HEK293T (cell line): ENCODE data around the gene KAT2A.

Experiments used
- CTCF ChIA-PET: fragments of 350-600 bp; formaldehyde crosslinking; extraction: SDS; loops from one replicate; lab custom pipeline; 2021; ENCODE audit warnings: antibody characterized with exemption, inconsistent platforms; lab: Yijun Ruan, JAX
- POLR2A ChIA-PET: fragments of 350-600 bp; formaldehyde crosslinking; extraction: SDS; loops from one replicate; lab custom pipeline; 2020; ENCODE audit warnings: antibody characterized with exemption, inconsistent platforms; lab: Yijun Ruan, JAX
- DNase-seq: peaks from one replicate; pipeline ENCODE4 v3.0.0; 2012; ENCODE audit warnings: mixed read lengths; ENCODE audit errors: extremely low spot score
- ARNT ChIP-seq: fragments of 450-650 bp; IDR thresholded peaks from 2 replicates; pipeline ENCODE4 v1.6.1; 2017; ENCODE audit warnings: mild to moderate bottlenecking
- BHLHE40 ChIP-seq: fragments of 450-650 bp; IDR thresholded peaks from 2 replicates; pipeline ENCODE4 v1.6.1; 2016; ENCODE audit warnings: mild to moderate bottlenecking, moderate library complexity, borderline replicate concordance
- CTBP1 ChIP-seq: fragments of 450-650 bp; IDR thresholded peaks from 2 replicates; pipeline ENCODE4 v1.6.1; 2016; ENCODE audit warnings: borderline replicate concordance
- ELF4 ChIP-seq: fragments of 450-650 bp; IDR thresholded peaks from 2 replicates; pipeline ENCODE4 v1.6.1; 2017; ENCODE audit warnings: antibody characterized with exemption
- FOXA1 ChIP-seq: fragments of 450-650 bp; IDR thresholded peaks from 2 replicates; pipeline ENCODE4 v1.6.1; 2016; ENCODE audit warnings: mild to moderate bottlenecking
- FOXK2 ChIP-seq: fragments of 450-650 bp; IDR thresholded peaks from 2 replicates; pipeline ENCODE4 v1.6.1; 2016; ENCODE audit warnings: mild to moderate bottlenecking
- FOXM1 ChIP-seq: fragments of 450-650 bp; IDR thresholded peaks from 2 replicates; pipeline ENCODE4 v1.6.1; 2017; ENCODE audit warnings: mild to moderate bottlenecking, borderline replicate concordance
- HDGF ChIP-seq: fragments of 450-650 bp; IDR thresholded peaks from 2 replicates; pipeline ENCODE4 v1.6.1; 2017; ENCODE audit warnings: antibody characterized with exemption, borderline replicate concordance
- L3MBTL2 ChIP-seq: fragments of 450-650 bp; conservative IDR thresholded peaks from 2 replicates; pipeline ENCODE4 v1.6.1; 2016; ENCODE audit warnings: mild to moderate bottlenecking
- LEF1 ChIP-seq: fragments of 450-650 bp; IDR thresholded peaks from 2 replicates; pipeline ENCODE4 v1.6.1; 2017; ENCODE audit warnings: mild to moderate bottlenecking, borderline replicate concordance
- NFRKB ChIP-seq: fragments of 450-650 bp; IDR thresholded peaks from 2 replicates; pipeline ENCODE4 v1.6.1; 2016; ENCODE audit warnings: mild to moderate bottlenecking, moderate library complexity
- PKNOX1 ChIP-seq: fragments of 450-650 bp; IDR thresholded peaks from 2 replicates; pipeline ENCODE4 v1.6.1; 2016
- SP1 ChIP-seq: fragments of 450-650 bp; IDR thresholded peaks from 2 replicates; pipeline ENCODE4 v1.6.1; 2017
- SUZ12 ChIP-seq: fragments of 450-650 bp; IDR thresholded peaks from 2 replicates; pipeline ENCODE4 v1.6.1; 2016; ENCODE audit warnings: mild to moderate bottlenecking
- TARDBP ChIP-seq: fragments of 450-650 bp; IDR thresholded peaks from 2 replicates; pipeline ENCODE4 v1.6.1; 2016
- ZNF384 ChIP-seq: fragments of 450-650 bp; IDR thresholded peaks from 2 replicates; pipeline ENCODE4 v1.6.1; 2016

Gene KAT2A

GRCh38 chr17:42124256-42124655, 3.1 kb upstream of the KAT2A start:
- no peak for DNase-seq
- TF ChIP-seq FOXA1 (no peak), LEF1 (no peak)
- POLR2A ChIA-PET, result no interaction called here
- CTCF ChIA-PET, result interaction anchor here (0.6 kb wide), 1 partner anchor 61 kb away, joined by 4 read pairs; the partner anchor contains the start of gene HCRT

GRCh38 chr17:42122371-42123303, 1.5 kb upstream of the KAT2A start, which contains the start of gene HSPB9:
Gene HSPB9 (plus strand): TSS chr17:42122804. CDS start chr17:42122851, 47 bp downstream.
- ChIA-PET CTCF (no interaction called here), POLR2A (interaction anchor here (1.2 to 3.0 kb wide), 3 partner anchors 8 to 105 kb away, joined by 5 to 26 read pairs (median 25); partner anchors contain the start of genes DHX58 and DNAJC7)
- no peak for DNase-seq
- no peak for TF ChIP-seq TARDBP
- TF ChIP-seq PKNOX1, result no peak
- TF ChIP-seq CTBP1, result no peak
- TF ChIP-seq FOXK2, result no peak
- no peak for TF ChIP-seq HDGF
- no peak for TF ChIP-seq ELF4
- TF ChIP-seq FOXM1, result no peak
- TF ChIP-seq ZNF384, result no peak
- no peak for TF ChIP-seq LEF1
- TF ChIP-seq L3MBTL2, result no peak
- TF ChIP-seq SUZ12, result no peak
- TF ChIP-seq BHLHE40, result no peak
- TF ChIP-seq FOXA1, result no peak
- no peak for TF ChIP-seq SP1
- TF ChIP-seq ARNT, result no peak
- no peak for TF ChIP-seq NFRKB

- ChIA-PET CTCF (interaction anchor here (0.5 to 0.8 kb wide), 2 partner anchors 19 to 157 kb away, joined by 3 read pairs; no protein-coding TSS in a partner anchor), POLR2A (interaction anchor here (0.6 to 3.1 kb wide), 30 partner anchors 9 to 269 kb away, joined by 3 to 33 read pairs (median 4); partner anchors contain the start of genes ACLY, CNP, DHX58 and DNAJC7)
- no peak for TF ChIP-seq FOXA1
- TF ChIP-seq L3MBTL2, result no peak
- TF ChIP-seq SUZ12, result no peak
- TF ChIP-seq LEF1, result no peak
- TF ChIP-seq ELF4, result no peak
- TF ChIP-seq ZNF384, result no peak
- TF ChIP-seq TARDBP, result no peak
- no peak for TF ChIP-seq BHLHE40
- no peak for TF ChIP-seq PKNOX1
- no peak for TF ChIP-seq HDGF
- no peak for TF ChIP-seq FOXK2
- TF ChIP-seq SP1, result no peak
- no peak for TF ChIP-seq NFRKB
- no peak for TF ChIP-seq ARNT
- TF ChIP-seq FOXM1, result no peak
- TF ChIP-seq CTBP1, result no peak
Measured at GRCh38 chr17:42120161-42120769, 902 bp downstream of the KAT2A start.

GRCh38 chr17:42119301-42119700, 1.9 kb downstream of the KAT2A start:
- CTCF ChIA-PET, result interaction anchor here (0.9 to 1.6 kb wide), 2 partner anchors 78 to 94 kb away, joined by 3 read pairs; no protein-coding TSS in a partner anchor
- DNase-seq, result no peak
- POLR2A ChIA-PET, result interaction anchor here (1.3 to 3.1 kb wide), 8 partner anchors 8 to 159 kb away, joined by 3 to 33 read pairs (median 10); partner anchors contain the start of genes CNP, DHX58, DNAJC7 and NKIRAS2
- TF ChIP-seq LEF1 (no peak), TARDBP (no peak), L3MBTL2 (no peak)

More at GRCh38 chr17:42120161-42120769, 902 bp downstream of the KAT2A start:
- no peak for DNase-seq

GRCh38 chr17:42118545-42118944, 2.6 kb downstream of the KAT2A start:
- peak; percentile 45 for DNase-seq
- POLR2A ChIA-PET, result interaction anchor here (1.3 to 3.1 kb wide), 4 partner anchors 99 to 158 kb away, joined by 3 to 33 read pairs (median 4); partner anchors contain the start of genes DNAJC7 and NKIRAS2
- TF ChIP-seq FOXK2, result no peak
- no peak for TF ChIP-seq PKNOX1
- no peak for TF ChIP-seq ARNT
- TF ChIP-seq TARDBP, result no peak
- no peak for TF ChIP-seq NFRKB
- no peak for TF ChIP-seq FOXA1
- TF ChIP-seq LEF1, result no peak
- no peak for TF ChIP-seq CTBP1
- TF ChIP-seq ELF4, result no peak
- no peak for TF ChIP-seq SP1
- TF ChIP-seq ZNF384, result no peak
- no peak for TF ChIP-seq BHLHE40
- no peak for TF ChIP-seq L3MBTL2
- no peak for TF ChIP-seq HDGF
- no peak for TF ChIP-seq FOXM1
- TF ChIP-seq SUZ12, result no peak
- CTCF ChIA-PET, result interaction anchor here (0.7 to 1.6 kb wide), 3 partner anchors 77 to 191 kb away, joined by 3 read pairs; no protein-coding TSS in a partner anchor
